AML-193 (cell line): ENCODE measurements around the gene GIMAP6.
"Not testable (repeated sequence)": the region's sequence is repeated elsewhere in the genome, so short reads cannot be mapped to it uniquely, and the experiment has no call there.

ENCODE experiments used
- DNase-seq, 2 experiments: peaks; one replicate each; lab custom pipeline; 2025; lab: John Stamatoyannopoulos, UW

The GIMAP6 gene

GRCh38 chr7:150585199-150585598 is 47.0 kb downstream of the GIMAP6 start:
- no peak for DNase-seq

GRCh38 chr7:150580638-150581394 is 51.4 kb downstream of the GIMAP6 start:
- DNase-seq = no peak

GRCh38 chr7:150579979-150580637 is 52.1 kb downstream of the GIMAP6 start:
- not testable (repeated sequence) for DNase-seq
